H1 (cell line): Measurements from ENCODE around the gene ARHGAP6. TPM values are rescaled to one million over a fixed set of nuclear protein-coding genes. Genes with fewer than 3 reads are reported as not detected.

Source experiments
- CHD2 ChIP-seq: IDR thresholded peaks from 2 replicates; pipeline ENCODE4 v1.6.1; 2012; ENCODE audit warnings: low read length, improper control_type of control experiment
- CTCF ChIP-seq, 3 experiments: IDR thresholded peaks; 1 replicate in 2 of 3; 2 replicates in 1 of 3; pipeline versions ENCODE4 v1.5.1 to v1.6.1; 2011; ENCODE audit warnings: low read length in 3 of 3, mild to moderate bottlenecking in 3 of 3, inconsistent platforms in 2 of 3, low read depth in 1 of 3, moderate library complexity in 1 of 3; ENCODE audit not compliant: insufficient read depth in 1 of 3; ENCODE audit errors: control extremely low read depth in 1 of 3
- RXRA ChIP-seq: IDR thresholded peaks from 2 replicates; pipeline ENCODE4 v1.6.1; 2011; ENCODE audit warnings: low read depth, mild to moderate bottlenecking, low read length, moderate library complexity; ENCODE audit not compliant: insufficient read depth
- SAP30 ChIP-seq: fragments of 300-600 bp; sonication (generic); IDR thresholded peaks from 2 replicates; pipeline ENCODE4 v1.7.1; 2012; ENCODE audit warnings: low read length, moderate library complexity, mild to moderate bottlenecking, inconsistent platforms; ENCODE audit not compliant: insufficient read depth, insufficient replicate concordance
- SUZ12 ChIP-seq: fragments of 200-600 bp; sonication (generic); IDR thresholded peaks from 2 replicates; pipeline ENCODE4 v1.6.1; 2012; ENCODE audit warnings: mild to moderate bottlenecking, inconsistent platforms, low read length, moderate library complexity, mixed read lengths
- polyA plus RNA-seq, 7 experiments: library from polyadenylated mRNA; depleted of rRNA in 3 of 7; stranded (reverse) in 5 of 7; unstranded in 2 of 7; fragments of >200 nt in 5 of 7; fragments of 200-250 nt in 2 of 7; gene quantifications; 1 replicate in 5 of 7; 2 replicates in 1 of 7; 4 replicates in 1 of 7; pipeline versions ENCODE4 v1.2.1 to v1.2.3, GENCODE V29; 2011 to 2013; ENCODE audit warnings: missing spikeins in 2 of 7, mixed read lengths in 2 of 7
- total RNA-seq: library from RNA; stranded (reverse); fragmentation: NEBNext Ultra II Directional; extraction: Animal tissue kit (Norgen Biotek cat#: 25700); gene quantifications from 2 replicates; pipeline ENCODE4 v1.2.1, GENCODE V29; 2021

Gene ARHGAP6
- total and polyA plus RNA-seq, 2 of the 8 experiments (the other 6 are each of a cell fraction or from before 2014, with no cell fraction given): 0.35 to 0.82 TPM

DNA sequence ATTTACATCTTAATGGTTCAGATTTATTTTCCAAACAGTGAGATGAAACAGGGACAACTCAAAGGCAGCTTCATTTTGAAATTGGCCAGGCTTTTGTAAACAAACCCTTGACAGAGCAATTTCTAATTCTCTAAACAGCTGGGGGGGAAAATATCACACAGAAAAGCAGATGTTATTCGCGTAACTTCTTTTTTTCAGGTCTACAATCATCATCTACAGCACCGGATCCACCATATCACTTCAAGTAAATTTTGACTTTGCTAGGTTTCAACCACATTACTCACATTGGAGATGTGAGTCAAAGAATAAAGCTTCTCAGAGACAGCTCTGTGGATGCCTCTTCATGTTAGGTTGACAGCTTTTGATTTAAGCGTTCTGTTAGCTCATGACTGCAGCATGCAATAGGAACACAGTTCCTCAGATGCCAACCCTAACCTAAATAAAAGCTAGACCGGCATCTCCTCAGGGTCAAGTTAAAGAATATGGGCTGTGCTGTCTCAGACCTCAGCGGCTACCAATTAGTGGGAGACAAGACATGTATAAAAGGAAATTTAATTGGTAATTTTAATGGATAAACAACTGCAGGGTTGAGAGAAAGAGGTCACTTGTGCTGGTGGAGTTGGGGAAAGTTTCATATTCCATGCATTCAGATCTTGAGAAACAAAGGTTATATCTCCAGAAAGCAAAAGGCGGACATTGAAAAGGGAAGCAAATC, 345.8 kb downstream of the ARHGAP6 start (continued):
- TF ChIP-seq CTCF (IDR thresholded peaks at IDR 0.05; ENCODE audit: control extremely low read depth in 1 of 3, insufficient read depth in 1 of 3, low read depth in 1 of 3, low read length in 3 of 3) (no peak), SUZ12 (no peak), SAP30 (no peak), CHD2 (no peak), RXRA (no peak)
